ENCODE results near the gene PIGL. TPM values are rescaled to one million over a fixed set of nuclear protein-coding genes. Genes with fewer than 3 reads are reported as not detected.

The PIGL gene
- total and polyA plus RNA-seq, 9 donors: 10.7 to 18.7 (median 14.9) TPM

- DNase-seq: no peak
- no peak overlapping the region for H3K4me3 ChIP-seq (ENCODE audit: low read length)
- no peaks in the 10 kb centered on the region for H3K9me3 ChIP-seq (replicated peaks; ENCODE audit: control insufficient read depth, low read depth, low read length)
- H3K36me3 ChIP-seq (ENCODE audit: control insufficient read depth, insufficient read depth, low read length): peaks cover 23% of the 10 kb centered on the region
- peaks cover 5% of the 10 kb centered on the region for H3K4me1 ChIP-seq (ENCODE audit: control insufficient read depth, insufficient read depth, low read length)
- no CpG with 5 or more reads among the region's 1 CpG for WGBS (ENCODE audit: insufficient coverage)
- H3K27me3 ChIP-seq (ENCODE audit: control insufficient read depth, insufficient read depth, low read length): no peaks in the 10 kb centered on the region
- no peak overlapping the region for H3K27ac ChIP-seq (ENCODE audit: low read length)
These were observed 109.0 kb downstream of the PIGL start for GRCh38 chr17:16325964-16326363.

- Histone ChIP-seq H3K27ac (ENCODE audit: low read length) (no peak overlapping the region), H3K27me3 (ENCODE audit: control insufficient read depth, insufficient read depth, low read length) (no peaks in the 10 kb centered on the region), H3K4me3 (ENCODE audit: low read length) (no peak overlapping the region), H3K4me1 (ENCODE audit: control insufficient read depth, insufficient read depth, low read length) (peaks cover 5% of the 10 kb centered on the region), H3K36me3 (ENCODE audit: control insufficient read depth, insufficient read depth, low read length) (peaks cover 23% of the 10 kb centered on the region), H3K9me3 (replicated peaks; ENCODE audit: control insufficient read depth, low read depth, low read length) (no peaks in the 10 kb centered on the region)
- DNase-seq: no peak
- WGBS (ENCODE audit: insufficient coverage): 100% methylated on average over 1 of the region's 3 CpGs
These were observed 110.0 kb downstream of the PIGL start for GRCh38 chr17:16327018-16327417.

- Histone ChIP-seq H3K27me3 (ENCODE audit: control insufficient read depth, insufficient read depth, low read length) (no peaks in the 10 kb centered on the region), H3K27ac (ENCODE audit: low read length) (no peak overlapping the region), H3K9me3 (replicated peaks; ENCODE audit: control insufficient read depth, low read depth, low read length) (no peaks in the 10 kb centered on the region), H3K36me3 (ENCODE audit: control insufficient read depth, insufficient read depth, low read length) (peaks cover 16% of the 10 kb centered on the region), H3K4me1 (ENCODE audit: control insufficient read depth, insufficient read depth, low read length) (peaks cover 5% of the 10 kb centered on the region), H3K4me3 (ENCODE audit: low read length) (no peak overlapping the region)
- DNase-seq: peak; percentile 55
- WGBS (ENCODE audit: insufficient coverage): 33% methylated on average over 1 of the region's 1 CpG
These were observed 112.0 kb downstream of the PIGL start for GRCh38 chr17:16328997-16329396.

GRCh38 chr17:16329519-16330271, 112.7 kb downstream of the PIGL start:
- Histone ChIP-seq H3K4me1 (ENCODE audit: control insufficient read depth, insufficient read depth, low read length) (peaks cover 5% of the 10 kb centered on the region), H3K4me3 (ENCODE audit: low read length) (no peak overlapping the region), H3K27me3 (ENCODE audit: control insufficient read depth, insufficient read depth, low read length) (no peaks in the 10 kb centered on the region), H3K36me3 (ENCODE audit: control insufficient read depth, insufficient read depth, low read length) (peaks cover 16% of the 10 kb centered on the region), H3K9me3 (replicated peaks; ENCODE audit: control insufficient read depth, low read depth, low read length) (no peaks in the 10 kb centered on the region), H3K27ac (ENCODE audit: low read length) (no peak overlapping the region)
- 18% methylated on average over 3 of the region's 11 CpGs for WGBS (ENCODE audit: insufficient coverage)
- peak; percentile 88 for DNase-seq

- peaks cover 9% of the 10 kb centered on the region for H3K36me3 ChIP-seq (ENCODE audit: control insufficient read depth, insufficient read depth, low read length)
- DNase-seq: no peak
- H3K4me3 ChIP-seq (ENCODE audit: low read length): no peak overlapping the region
- no peaks in the 10 kb centered on the region for H3K9me3 ChIP-seq (replicated peaks; ENCODE audit: control insufficient read depth, low read depth, low read length)
- H3K4me1 ChIP-seq (ENCODE audit: control insufficient read depth, insufficient read depth, low read length): no peaks in the 10 kb centered on the region
- H3K27me3 ChIP-seq (ENCODE audit: control insufficient read depth, insufficient read depth, low read length): no peaks in the 10 kb centered on the region
- WGBS (ENCODE audit: insufficient coverage): 100% methylated on average over 1 of the region's 3 CpGs
- no peak overlapping the region for H3K27ac ChIP-seq (ENCODE audit: low read length)
These were observed 121.4 kb downstream of the PIGL start for GRCh38 chr17:16338391-16338790.

- H3K27me3 ChIP-seq (ENCODE audit: control insufficient read depth, insufficient read depth, low read length): no peaks in the 10 kb centered on the region
- H3K27ac ChIP-seq (ENCODE audit: low read length): no peak overlapping the region
- WGBS (ENCODE audit: insufficient coverage): no CpG with 5 or more reads among the region's 1 CpG
These were observed 122.4 kb downstream of the PIGL start for GRCh38 chr17:16339402-16339801.

GRCh38 chr17:16339959-16340358, 122.9 kb downstream of the PIGL start:
- H3K27me3 ChIP-seq (ENCODE audit: control insufficient read depth, insufficient read depth, low read length): no peaks in the 10 kb centered on the region
- no peaks in the 10 kb centered on the region for H3K9me3 ChIP-seq (replicated peaks; ENCODE audit: control insufficient read depth, low read depth, low read length)
- H3K36me3 ChIP-seq (ENCODE audit: control insufficient read depth, insufficient read depth, low read length): peaks cover 21% of the 10 kb centered on the region
- DNase-seq: no peak
- no peaks in the 10 kb centered on the region for H3K4me1 ChIP-seq (ENCODE audit: control insufficient read depth, insufficient read depth, low read length)
- no peak overlapping the region for H3K4me3 ChIP-seq (ENCODE audit: low read length)
- H3K27ac ChIP-seq (ENCODE audit: low read length): no peak overlapping the region
- WGBS (ENCODE audit: insufficient coverage): no CpG with 5 or more reads among the region's 1 CpG

More at GRCh38 chr17:16339402-16339801, 122.4 kb downstream of the PIGL start:
- Histone ChIP-seq H3K36me3 (ENCODE audit: control insufficient read depth, insufficient read depth, low read length) (peaks cover 20% of the 10 kb centered on the region), H3K4me3 (ENCODE audit: low read length) (no peak overlapping the region), H3K9me3 (replicated peaks; ENCODE audit: control insufficient read depth, low read depth, low read length) (no peaks in the 10 kb centered on the region), H3K4me1 (ENCODE audit: control insufficient read depth, insufficient read depth, low read length) (no peaks in the 10 kb centered on the region)
- no peak for DNase-seq

- Histone ChIP-seq H3K4me3 (ENCODE audit: low read length) (no peak overlapping the region), H3K4me1 (ENCODE audit: control insufficient read depth, insufficient read depth, low read length) (no peaks in the 10 kb centered on the region), H3K36me3 (ENCODE audit: control insufficient read depth, insufficient read depth, low read length) (peaks cover 27% of the 10 kb centered on the region), H3K27ac (ENCODE audit: low read length) (no peak overlapping the region), H3K9me3 (replicated peaks; ENCODE audit: control insufficient read depth, low read depth, low read length) (no peaks in the 10 kb centered on the region), H3K27me3 (ENCODE audit: control insufficient read depth, insufficient read depth, low read length) (no peaks in the 10 kb centered on the region)
- WGBS (ENCODE audit: insufficient coverage): 86% methylated on average over 4 of the region's 4 CpGs
- no peak for DNase-seq
These were observed 126.0 kb downstream of the PIGL start for GRCh38 chr17:16342979-16343378.

GRCh38 chr17:16343569-16343968, 126.6 kb downstream of the PIGL start:
- WGBS (ENCODE audit: insufficient coverage): 100% methylated on average over 1 of the region's 3 CpGs
- no peaks in the 10 kb centered on the region for H3K27me3 ChIP-seq (ENCODE audit: control insufficient read depth, insufficient read depth, low read length)
- no peak overlapping the region for H3K4me3 ChIP-seq (ENCODE audit: low read length)
- DNase-seq: no peak
- H3K36me3 ChIP-seq (ENCODE audit: control insufficient read depth, insufficient read depth, low read length): peaks cover 27% of the 10 kb centered on the region
- no peak overlapping the region for H3K27ac ChIP-seq (ENCODE audit: low read length)
- H3K9me3 ChIP-seq (replicated peaks; ENCODE audit: control insufficient read depth, low read depth, low read length): no peaks in the 10 kb centered on the region
- H3K4me1 ChIP-seq (ENCODE audit: control insufficient read depth, insufficient read depth, low read length): no peaks in the 10 kb centered on the region

- Histone ChIP-seq H3K27me3 (ENCODE audit: control insufficient read depth, insufficient read depth, low read length) (no peaks in the 10 kb centered on the region), H3K27ac (ENCODE audit: low read length) (no peak overlapping the region), H3K9me3 (replicated peaks; ENCODE audit: control insufficient read depth, low read depth, low read length) (no peaks in the 10 kb centered on the region), H3K4me1 (ENCODE audit: control insufficient read depth, insufficient read depth, low read length) (no peaks in the 10 kb centered on the region), H3K36me3 (ENCODE audit: control insufficient read depth, insufficient read depth, low read length) (peaks cover 33% of the 10 kb centered on the region), H3K4me3 (ENCODE audit: low read length) (no peak overlapping the region)
- no peak for DNase-seq
- WGBS (ENCODE audit: insufficient coverage): 88% methylated on average over 2 of the region's 5 CpGs
These were observed 128.6 kb downstream of the PIGL start for GRCh38 chr17:16345565-16345964.

All from muscle of leg (tissue), 11 donors.